ENCODE data around the gene TSSC4.

The TSSC4 gene

GRCh38 chr11:2402106-2402505 is 1.6 kb downstream of the TSSC4 start:
- no peak for DNase-seq

GRCh38 chr11:2402890-2403645 is 2.5 kb downstream of the TSSC4 start:
- DNase-seq, result no peak

GRCh38 chr11:2404735-2405196 is 4.2 kb downstream of the TSSC4 start:
- no peak for DNase-seq

- no peak for DNase-seq
Measured at GRCh38 chr11:2406451-2406850, 5.9 kb downstream of the TSSC4 start.

GRCh38 chr11:2406878-2407410 is 6.4 kb downstream of the TSSC4 start:
- DNase-seq, result no peak

- DNase-seq, result no peak
Measured at GRCh38 chr11:2408671-2409070, 8.1 kb downstream of the TSSC4 start.

GRCh38 chr11:2409126-2409525 is 8.6 kb downstream of the TSSC4 start:
- DNase-seq, result no peak

GRCh38 chr11:2409611-2410468 is 9.3 kb downstream of the TSSC4 start:
- DNase-seq, result no peak

GRCh38 chr11:2410616-2411015 is 10.1 kb downstream of the TSSC4 start:
- no peak for DNase-seq

- no peak for DNase-seq
Measured at GRCh38 chr11:2411446-2412305, 11.1 kb downstream of the TSSC4 start.

GRCh38 chr11:2412323-2412722 is 11.8 kb downstream of the TSSC4 start:
- no peak for DNase-seq

- no peak for DNase-seq
Measured at GRCh38 chr11:2413742-2414579, 13.4 kb downstream of the TSSC4 start.

- no peak for DNase-seq
Measured at GRCh38 chr11:2414616-2415015, 14.1 kb downstream of the TSSC4 start.

GRCh38 chr11:2415171-2415570 is 14.6 kb downstream of the TSSC4 start:
- DNase-seq, result no peak

GRCh38 chr11:2415601-2416380 is 15.2 kb downstream of the TSSC4 start:
- DNase-seq, result no peak

GRCh38 chr11:2416765-2417164 is 16.2 kb downstream of the TSSC4 start:
- no peak for DNase-seq

- no peak for DNase-seq
Measured at GRCh38 chr11:2417856-2418692, 17.5 kb downstream of the TSSC4 start.

- DNase-seq, result no peak
Measured at GRCh38 chr11:2418693-2419360, 18.3 kb downstream of the TSSC4 start.

Measured in activated naive CD4-positive, alpha-beta T cell (primary cell).